Measurements from ENCODE around the gene PHACTR2.

PHACTR2 gene

GRCh38 chr6:143802833-143803565, 125.2 kb downstream of the PHACTR2 start:
- H3K27ac ChIP-seq, result no peak overlapping the region
- no peak overlapping the region for H3K4me3 ChIP-seq (ENCODE audit: low read depth, low read length)
- TF ChIP-seq CTCF (IDR thresholded peaks at IDR 0.05; ENCODE audit: low read depth, low read length), result no peak
- H3K9me3 ChIP-seq (ENCODE audit: severe bottlenecking), result no peaks in the 10 kb centered on the region
- DNase-seq, result no peak
- H3K27me3 ChIP-seq (ENCODE audit: insufficient read depth, low read depth, severe bottlenecking), result no peaks in the 10 kb centered on the region
- H3K36me3 ChIP-seq, result no peaks in the 10 kb centered on the region

- no peak overlapping the region for H3K27ac ChIP-seq
Observed at GRCh38 chr6:143803769-143804568, 126.2 kb downstream of the PHACTR2 start.

GRCh38 chr6:143804835-143805239, 127.1 kb downstream of the PHACTR2 start:
- Histone ChIP-seq H3K4me3 (ENCODE audit: low read depth, low read length) (no peak overlapping the region), H3K9me3 (ENCODE audit: severe bottlenecking) (no peaks in the 10 kb centered on the region), H3K36me3 (no peaks in the 10 kb centered on the region), H3K27ac (no peak overlapping the region), H3K27me3 (ENCODE audit: insufficient read depth, low read depth, severe bottlenecking) (no peaks in the 10 kb centered on the region)
- DNase-seq, result no peak
- TF ChIP-seq CTCF (IDR thresholded peaks at IDR 0.05; ENCODE audit: low read depth, low read length), result no peak

More at GRCh38 chr6:143803769-143804568, 126.2 kb downstream of the PHACTR2 start:
- Histone ChIP-seq H3K36me3 (no peaks in the 10 kb centered on the region), H3K4me3 (ENCODE audit: low read depth, low read length) (no peak overlapping the region), H3K9me3 (ENCODE audit: severe bottlenecking) (no peaks in the 10 kb centered on the region), H3K27me3 (ENCODE audit: insufficient read depth, low read depth, severe bottlenecking) (no peaks in the 10 kb centered on the region)
- TF ChIP-seq CTCF (IDR thresholded peaks at IDR 0.05; ENCODE audit: low read depth, low read length), result no peak
- no peak for DNase-seq

- no peak overlapping the region for H3K4me3 ChIP-seq (ENCODE audit: low read depth, low read length)
- no peak overlapping the region for H3K27ac ChIP-seq
- no peak for DNase-seq
- no peaks in the 10 kb centered on the region for H3K36me3 ChIP-seq
- H3K9me3 ChIP-seq (ENCODE audit: severe bottlenecking), result no peaks in the 10 kb centered on the region
- no peaks in the 10 kb centered on the region for H3K27me3 ChIP-seq (ENCODE audit: insufficient read depth, low read depth, severe bottlenecking)
- no peak for TF ChIP-seq CTCF (IDR thresholded peaks at IDR 0.05; ENCODE audit: low read depth, low read length)
Observed at GRCh38 chr6:143806282-143807102, 128.7 kb downstream of the PHACTR2 start.

- no peaks in the 10 kb centered on the region for H3K27me3 ChIP-seq (ENCODE audit: insufficient read depth, low read depth, severe bottlenecking)
- no peak for DNase-seq
- TF ChIP-seq CTCF (IDR thresholded peaks at IDR 0.05; ENCODE audit: low read depth, low read length), result no peak
- H3K9me3 ChIP-seq (ENCODE audit: severe bottlenecking), result no peaks in the 10 kb centered on the region
- no peaks in the 10 kb centered on the region for H3K36me3 ChIP-seq
- no peak overlapping the region for H3K4me3 ChIP-seq (ENCODE audit: low read depth, low read length)
- H3K27ac ChIP-seq, result no peak overlapping the region
Observed at GRCh38 chr6:143807103-143807772, 129.5 kb downstream of the PHACTR2 start.

All from WERI-Rb-1 (cell line).